ENCODE data around the gene NCR3LG1. TPM values are rescaled to one million over a fixed set of nuclear protein-coding genes. Genes with fewer than 3 reads are reported as not detected.

The NCR3LG1 gene
- total and polyA plus RNA-seq, 2 donors (not counting 3 experiments of a cell fraction or from before 2014, with no cell fraction given), result 2.2 to 8.1 TPM

- Histone ChIP-seq H3K9me1 (replicated peaks; ENCODE audit: control insufficient read depth, extremely low read depth, insufficient read depth, low read length) (no peaks in the 10 kb centered on the region), H3K4me3 (replicated peaks in 1 of 3; ENCODE audit: insufficient read depth in 1 of 3, low read depth in 1 of 3, low read length in 3 of 3) (no peak overlapping the region), H3K4me2 (ENCODE audit: insufficient read depth, low read length) (no peak overlapping the region), H4K20me1 (replicated peaks; ENCODE audit: control insufficient read depth, extremely low read depth, insufficient read depth, low read length) (no peaks in the 10 kb centered on the region), H3K4me1 (ENCODE audit: control insufficient read depth, extremely low read depth, insufficient read depth, low read length) (no peaks in the 10 kb centered on the region), H3K36me3 (ENCODE audit: control insufficient read depth in 2 of 2, extremely low read depth in 1 of 2, insufficient read depth in 2 of 2, low read length in 2 of 2) (no peaks in the 10 kb centered on the region), H3K79me2 (ENCODE audit: control insufficient read depth, insufficient read depth, low read length) (no peaks in the 10 kb centered on the region), H3K9ac (replicated peaks; ENCODE audit: extremely low read depth, insufficient read depth, low read length) (no peak overlapping the region), H3K27ac (ENCODE audit: insufficient read depth, low read depth, low read length) (no peak overlapping the region), H3K27me3 (ENCODE audit: control insufficient read depth in 2 of 2, insufficient read depth in 2 of 2, low read length in 2 of 2) (peaks cover 5 to 9% of the 10 kb centered on the region in 2 experiments), H2AFZ (ENCODE audit: low read depth, low read length) (no peak overlapping the region), H3K9me3 (replicated peaks; ENCODE audit: control insufficient read depth, insufficient read depth, low read length) (no peaks in the 10 kb centered on the region)
- dilution Hi-C loops (cut with MboI; ENCODE audit: extremely low pct_ligation_motif_present, low sequenced_read_pairs), result no loop called here
- intact Hi-C loops (cut with micrococcal nuclease), result no loop called here
- TF ChIP-seq JUN (IDR thresholded peaks at IDR 0.05; ENCODE audit: borderline replicate concordance, insufficient read depth, insufficient read length, low read depth), result no peak
- no peak for TF ChIP-seq POLR2AphosphoS5 (IDR thresholded peaks at IDR 0.05; ENCODE audit: insufficient read depth, low read depth, low read length)
- TF ChIP-seq, protein P1, sequence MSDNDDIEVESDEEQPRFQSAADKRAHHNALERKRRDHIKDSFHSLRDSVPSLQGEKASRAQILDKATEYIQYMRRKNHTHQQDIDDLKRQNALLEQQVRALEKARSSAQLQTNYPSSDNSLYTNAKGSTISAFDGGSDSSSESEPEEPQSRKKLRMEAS (IDR thresholded peaks at IDR 0.05; ENCODE audit: insufficient read depth, insufficient read length), result no peak
- no peak for TF ChIP-seq EZH2 (IDR thresholded peaks at IDR 0.05; ENCODE audit: borderline replicate concordance, low read depth, low read length, severe bottlenecking)
- CTCF ChIA-PET, result no interaction called here
- BruUV-seq (replicated peaks), result no TSS peak
- no peak for DNase-seq (ENCODE audit: low read depth, low spot score)
- POLR2A ChIA-PET, result no interaction called here
- no peak for FAIRE-seq
These were observed 44.0 kb downstream of the NCR3LG1 start for GRCh38 chr11:17395554-17395961.

DNA sequence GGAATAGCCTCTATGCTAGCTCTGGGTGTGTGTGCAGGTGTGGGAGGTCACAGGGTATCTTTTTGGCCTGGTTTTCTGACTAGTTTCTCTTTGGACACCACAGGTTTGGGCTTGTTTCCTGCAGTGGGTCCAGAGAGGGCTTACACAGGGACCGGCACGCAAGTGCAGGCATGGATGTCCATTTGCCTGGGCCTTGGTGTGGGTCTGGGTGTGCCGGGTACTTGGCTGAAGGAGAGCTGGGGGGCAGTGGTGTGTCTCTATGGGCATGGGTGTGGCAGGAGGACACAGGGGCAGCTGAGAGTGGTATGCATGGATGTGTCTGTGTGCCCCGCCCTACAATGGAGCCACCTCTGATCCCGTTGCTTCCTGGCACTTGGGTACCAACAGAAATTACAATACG, 44.4 kb downstream of the NCR3LG1 start:
- Histone ChIP-seq H3K4me1 (ENCODE audit: control insufficient read depth, extremely low read depth, insufficient read depth, low read length) (no peaks in the 10 kb centered on the region), H3K79me2 (ENCODE audit: control insufficient read depth, insufficient read depth, low read length) (no peaks in the 10 kb centered on the region), H3K4me2 (ENCODE audit: insufficient read depth, low read length) (no peak overlapping the region), H3K9ac (replicated peaks; ENCODE audit: extremely low read depth, insufficient read depth, low read length) (no peak overlapping the region), H3K4me3 (replicated peaks in 1 of 3; ENCODE audit: insufficient read depth in 1 of 3, low read depth in 1 of 3, low read length in 3 of 3) (no peak overlapping the region), H3K27ac (ENCODE audit: insufficient read depth, low read depth, low read length) (no peak overlapping the region), H2AFZ (ENCODE audit: low read depth, low read length) (no peak overlapping the region), H3K36me3 (ENCODE audit: control insufficient read depth in 2 of 2, extremely low read depth in 1 of 2, insufficient read depth in 2 of 2, low read length in 2 of 2) (no peaks in the 10 kb centered on the region), H3K27me3 (ENCODE audit: control insufficient read depth in 2 of 2, insufficient read depth in 2 of 2, low read length in 2 of 2) (peaks cover 1 to 6% of the 10 kb centered on the region in 2 experiments), H3K9me1 (replicated peaks; ENCODE audit: control insufficient read depth, extremely low read depth, insufficient read depth, low read length) (no peaks in the 10 kb centered on the region), H4K20me1 (replicated peaks; ENCODE audit: control insufficient read depth, extremely low read depth, insufficient read depth, low read length) (no peaks in the 10 kb centered on the region), H3K9me3 (replicated peaks; ENCODE audit: control insufficient read depth, insufficient read depth, low read length) (no peaks in the 10 kb centered on the region)
- no peak for TF ChIP-seq JUN (IDR thresholded peaks at IDR 0.05; ENCODE audit: borderline replicate concordance, insufficient read depth, insufficient read length, low read depth)
- no peak for TF ChIP-seq GATA2 (IDR thresholded peaks at IDR 0.05; ENCODE audit: insufficient read depth, insufficient read length, low read depth, low read length)
- no peak for TF ChIP-seq FOS (IDR thresholded peaks at IDR 0.05; ENCODE audit: borderline replicate concordance, insufficient read depth, low read length)
- TF ChIP-seq POLR2AphosphoS5 (IDR thresholded peaks at IDR 0.05; ENCODE audit: insufficient read depth, low read depth, low read length), result no peak
- no peak for TF ChIP-seq POLR2A (IDR thresholded peaks at IDR 0.05; ENCODE audit: low read depth, low read length)
- TF ChIP-seq, protein P1 (IDR thresholded peaks at IDR 0.05; ENCODE audit: insufficient read depth, insufficient read length), result no peak
- no peak for TF ChIP-seq MYC (IDR thresholded peaks at IDR 0.05; ENCODE audit: low read depth, low read length)
- TF ChIP-seq CTCF (IDR thresholded peaks at IDR 0.05; ENCODE audit: extremely low read depth in 1 of 2, insufficient read depth in 1 of 2, low read depth in 1 of 2, low read length in 2 of 2), result no peak
- no peak for TF ChIP-seq EZH2 (IDR thresholded peaks at IDR 0.05; ENCODE audit: borderline replicate concordance, low read depth, low read length, severe bottlenecking)
- DNase-seq (ENCODE audit: low read depth, low spot score) (no peak), FAIRE-seq (no peak)
- no TSS peak for BruUV-seq (replicated peaks)
- intact Hi-C loops (cut with micrococcal nuclease), result no loop called here
- ChIA-PET CTCF (interaction anchor here (2.5 kb wide), 1 partner anchor 12 kb away, joined by 11 read pairs; no protein-coding TSS in a partner anchor), POLR2A (no interaction called here)
- dilution Hi-C loops (cut with MboI; ENCODE audit: extremely low pct_ligation_motif_present, low sequenced_read_pairs), result no loop called here

Data from endothelial cell of umbilical vein (primary cell).